Keratinocyte (primary cell): ENCODE measurements around the gene TMEM221.

Source experiments
- EZH2 ChIP-seq: IDR thresholded peaks from one replicate; pipeline ENCODE4 v1.6.1; 2012; ENCODE audit warnings: inconsistent platforms, mild to moderate bottlenecking, low read length, moderate library complexity
- TF ChIP-seq, protein P1 (sequence below), 3 experiments: IDR thresholded peaks in 1 of 3; conservative IDR thresholded peaks in 1 of 3; optimal IDR thresholded peaks in 1 of 3; 2 replicates in 2 of 3; 3 replicates in 1 of 3; pipeline versions ENCODE3 to v1.5.1; 2011; ENCODE audit warnings: low read length in 3 of 3, mild to moderate bottlenecking in 3 of 3, moderate library complexity in 2 of 3, control low read depth in 1 of 3, inconsistent platforms in 1 of 3; ENCODE audit not compliant: insufficient read depth in 2 of 3; ENCODE audit errors: extremely low read depth in 1 of 3

DNA sequence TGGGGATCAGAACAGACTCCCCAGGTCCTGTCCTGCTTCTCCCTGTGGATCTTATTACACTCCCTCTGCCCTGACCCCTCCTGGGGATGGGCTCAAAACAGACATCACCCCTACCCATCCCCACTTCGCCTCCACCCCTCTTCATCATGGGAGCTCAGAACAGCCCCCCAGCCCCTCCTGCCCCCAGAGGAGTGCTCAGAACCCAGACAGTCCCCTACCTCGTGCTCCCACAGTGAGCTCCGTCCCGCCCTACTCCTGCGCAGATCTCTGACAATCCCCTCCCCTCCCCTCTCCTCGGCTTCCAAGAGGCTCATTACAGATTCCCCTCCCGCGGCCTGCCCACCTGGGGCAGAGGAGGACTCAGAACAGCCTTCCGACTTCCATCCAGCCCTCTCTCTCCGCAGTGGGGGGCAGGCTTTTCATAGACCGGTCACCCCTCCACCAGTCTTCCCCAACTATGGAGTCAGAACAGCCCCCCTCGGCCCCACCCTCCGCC lies 6.2 kb upstream of the TMEM221 start:
- TF ChIP-seq EZH2: no peak
- TF ChIP-seq, protein P1, sequence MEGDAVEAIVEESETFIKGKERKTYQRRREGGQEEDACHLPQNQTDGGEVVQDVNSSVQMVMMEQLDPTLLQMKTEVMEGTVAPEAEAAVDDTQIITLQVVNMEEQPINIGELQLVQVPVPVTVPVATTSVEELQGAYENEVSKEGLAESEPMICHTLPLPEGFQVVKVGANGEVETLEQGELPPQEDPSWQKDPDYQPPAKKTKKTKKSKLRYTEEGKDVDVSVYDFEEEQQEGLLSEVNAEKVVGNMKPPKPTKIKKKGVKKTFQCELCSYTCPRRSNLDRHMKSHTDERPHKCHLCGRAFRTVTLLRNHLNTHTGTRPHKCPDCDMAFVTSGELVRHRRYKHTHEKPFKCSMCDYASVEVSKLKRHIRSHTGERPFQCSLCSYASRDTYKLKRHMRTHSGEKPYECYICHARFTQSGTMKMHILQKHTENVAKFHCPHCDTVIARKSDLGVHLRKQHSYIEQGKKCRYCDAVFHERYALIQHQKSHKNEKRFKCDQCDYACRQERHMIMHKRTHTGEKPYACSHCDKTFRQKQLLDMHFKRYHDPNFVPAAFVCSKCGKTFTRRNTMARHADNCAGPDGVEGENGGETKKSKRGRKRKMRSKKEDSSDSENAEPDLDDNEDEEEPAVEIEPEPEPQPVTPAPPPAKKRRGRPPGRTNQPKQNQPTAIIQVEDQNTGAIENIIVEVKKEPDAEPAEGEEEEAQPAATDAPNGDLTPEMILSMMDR (optimal IDR thresholded peaks at IDR 0.05 in 1 of 3, IDR thresholded peaks at IDR 0.05 in 1 of 3, conservative IDR thresholded peaks at IDR 0.05 in 1 of 3; ENCODE audit: extremely low read depth in 1 of 3, insufficient read depth in 2 of 3, low read length in 3 of 3): no peak
